Natural killer cell (primary cell): ENCODE results near the gene CYP20A1. TPM values are rescaled to one million over a fixed set of nuclear protein-coding genes. Genes with fewer than 3 reads are reported as not detected.

Experiments used
- ATAC-seq, 3 donors: fragments of 150-1000 bp in 2 of 3; fragments of 200-7000 bp in 1 of 3; cut with Tn5 transposase; 1 replicate in 1 of 3; 2 replicates in 2 of 3; pipeline ENCODE4 v1.10.0; 2021; ENCODE audit warnings: mild to moderate bottlenecking in 2 of 3, moderate library complexity in 2 of 3
- DNase-seq, 2 donors: peaks; one replicate each; pipeline versions ENCODE4 v3.0.0 to v3.0.0-alpha.2; 2013 to 2021; ENCODE audit warnings: mixed read lengths in 1 of 2
- H3K27ac ChIP-seq: one replicate; pipeline ENCODE4 v1.5.1; 2013; ENCODE audit warnings: mild to moderate bottlenecking, low read length
- H3K27me3 ChIP-seq: one replicate; pipeline ENCODE4 v1.6.1; 2013; ENCODE audit warnings: low read length; ENCODE audit not compliant: control insufficient read depth, insufficient read depth
- H3K36me3 ChIP-seq: one replicate; pipeline ENCODE4 v1.6.1; 2013; ENCODE audit warnings: low read length; ENCODE audit not compliant: control insufficient read depth, insufficient read depth
- H3K4me1 ChIP-seq: one replicate; pipeline ENCODE4 v1.6.1; 2013; ENCODE audit warnings: low read length; ENCODE audit not compliant: control insufficient read depth, insufficient read depth
- H3K4me3 ChIP-seq: one replicate; pipeline ENCODE4 v1.5.1; 2013; ENCODE audit warnings: low read length
- H3K9me3 ChIP-seq: one replicate; pipeline ENCODE4 v1.6.1; 2013; ENCODE audit warnings: low read length; ENCODE audit not compliant: control insufficient read depth, insufficient read depth
- H3K27ac Mint-ChIP-seq, 2 donors: one replicate each; pipeline ENCODE4 v1.8.0; 2022; ENCODE audit warnings: mild to moderate bottlenecking in 2 of 2, mixed read lengths in 2 of 2, moderate library complexity in 1 of 2
- H3K27me3 Mint-ChIP-seq, 2 donors: one replicate each; pipeline ENCODE4 v1.8.0; 2022; ENCODE audit warnings: low read depth in 2 of 2, mixed read lengths in 2 of 2
- H3K36me3 Mint-ChIP-seq: one replicate; pipeline ENCODE4 v1.8.0; 2022; ENCODE audit warnings: mixed read lengths
- H3K4me1 Mint-ChIP-seq, 2 donors: one replicate each; pipeline ENCODE4 v1.8.0; 2022; ENCODE audit warnings: mixed read lengths in 2 of 2
- H3K4me3 Mint-ChIP-seq: one replicate; pipeline ENCODE4 v1.8.0; 2022; ENCODE audit warnings: mild to moderate bottlenecking, moderate library complexity, mixed read lengths
- H3K9me3 Mint-ChIP-seq, 2 donors: one replicate each; pipeline ENCODE4 v1.8.0; 2022; ENCODE audit warnings: mixed read lengths in 2 of 2
- WGBS: methylation state at CpG from one replicate; pipeline ENCODE4 v1.1.7; 2013; ENCODE audit warnings: missing lambda C conversion rate; ENCODE audit not compliant: insufficient coverage; 5-methylcytosine and 5-hydroxymethylcytosine counted together
- intact Hi-C: fragments of 100-400 bp; cut with micrococcal nuclease; formaldehyde crosslinking; loops from one replicate; pipeline ENCODE4 v1.14.2; 2022
- total RNA-seq, 4 donors: library from RNA; stranded (reverse); fragments of 120-200 nt in 1 of 4; gene quantifications; one replicate each; pipeline versions ENCODE4 v1.2.3 to v1.2.4, GENCODE V29; 2013 to 2022
- TF ChIP-seq, protein P1 (sequence below): fragments of 200-600 bp; IDR thresholded peaks from one replicate; pipeline ENCODE4 v1.8.0; 2022; ENCODE audit warnings: antibody characterized with exemption

CYP20A1 gene
- total RNA-seq, 3 donors from 2014 or later (not counting 1 experiment from before 2014, with no cell fraction given): 19.8 to 31.9 (median 30.7) TPM

DNA sequence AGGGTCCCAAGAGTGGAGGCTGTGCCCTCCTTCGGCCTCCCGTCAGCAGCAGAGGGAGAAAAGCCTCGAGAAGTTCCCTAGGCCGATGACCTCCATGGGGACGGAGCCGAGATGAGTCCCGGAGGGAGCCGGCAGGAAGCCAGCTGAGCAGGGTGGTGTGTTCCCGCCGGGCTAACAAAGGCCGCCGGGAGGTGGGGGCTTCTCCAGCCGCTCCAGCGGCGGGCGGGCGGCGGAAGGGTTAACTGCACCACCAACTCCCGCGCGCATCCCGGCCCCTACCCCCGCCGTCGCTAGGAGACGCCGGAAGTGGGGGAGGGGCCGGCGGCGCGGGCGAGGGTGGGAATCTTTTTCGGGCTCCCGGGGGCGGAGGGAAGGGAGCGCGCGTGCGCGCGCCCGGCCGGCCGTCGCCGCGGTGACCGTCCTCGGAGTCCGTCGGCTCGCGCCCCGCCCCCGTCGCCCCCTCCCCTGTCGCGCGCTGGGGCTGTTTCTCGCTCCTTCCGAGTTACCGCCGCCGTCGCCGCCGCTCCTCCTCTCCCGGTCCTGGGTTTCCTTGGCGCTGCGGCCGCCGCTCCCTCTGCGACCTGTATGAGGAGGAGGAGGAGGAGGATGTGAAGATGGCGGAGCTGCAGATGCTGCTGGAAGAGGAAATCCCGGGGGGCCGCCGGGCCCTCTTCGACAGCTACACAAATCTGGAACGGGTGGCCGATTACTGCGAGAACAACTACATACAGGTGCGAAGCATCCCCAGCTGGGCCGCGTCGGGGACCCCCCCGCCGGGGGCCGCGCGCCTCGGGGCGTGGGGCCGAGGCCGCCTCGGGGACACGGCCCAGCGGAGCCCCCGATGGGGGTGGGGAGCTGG lies 89.3 kb downstream of the CYP20A1 start, which contains the start of gene ABI2:
ABI2 (plus strand) TSS at position 494 of the 859 bp plus-strand sequence; CDS start at position 615, 121 bp downstream.
- Mint-ChIP-seq H3K36me3 (no peaks in the 10 kb centered on the region), H3K27me3 (no peaks in the 10 kb centered on the region), H3K27ac (peak within 1 kb of the TSS; percentile 78 to 92), H3K4me3 (peak within 1 kb of the TSS; percentile 95), H3K4me1 (peaks cover 25 to 32% of the 10 kb centered on the region in 2 donors), H3K9me3 (no peaks in the 10 kb centered on the region)
- Histone ChIP-seq H3K27ac (peak within 1 kb of the TSS; percentile 64), H3K27me3 (no peaks in the 10 kb centered on the region), H3K36me3 (no peaks in the 10 kb centered on the region), H3K4me3 (peak within 1 kb of the TSS; percentile 97), H3K4me1 (peaks cover 15% of the 10 kb centered on the region), H3K9me3 (no peaks in the 10 kb centered on the region)
- TF ChIP-seq, protein P1, sequence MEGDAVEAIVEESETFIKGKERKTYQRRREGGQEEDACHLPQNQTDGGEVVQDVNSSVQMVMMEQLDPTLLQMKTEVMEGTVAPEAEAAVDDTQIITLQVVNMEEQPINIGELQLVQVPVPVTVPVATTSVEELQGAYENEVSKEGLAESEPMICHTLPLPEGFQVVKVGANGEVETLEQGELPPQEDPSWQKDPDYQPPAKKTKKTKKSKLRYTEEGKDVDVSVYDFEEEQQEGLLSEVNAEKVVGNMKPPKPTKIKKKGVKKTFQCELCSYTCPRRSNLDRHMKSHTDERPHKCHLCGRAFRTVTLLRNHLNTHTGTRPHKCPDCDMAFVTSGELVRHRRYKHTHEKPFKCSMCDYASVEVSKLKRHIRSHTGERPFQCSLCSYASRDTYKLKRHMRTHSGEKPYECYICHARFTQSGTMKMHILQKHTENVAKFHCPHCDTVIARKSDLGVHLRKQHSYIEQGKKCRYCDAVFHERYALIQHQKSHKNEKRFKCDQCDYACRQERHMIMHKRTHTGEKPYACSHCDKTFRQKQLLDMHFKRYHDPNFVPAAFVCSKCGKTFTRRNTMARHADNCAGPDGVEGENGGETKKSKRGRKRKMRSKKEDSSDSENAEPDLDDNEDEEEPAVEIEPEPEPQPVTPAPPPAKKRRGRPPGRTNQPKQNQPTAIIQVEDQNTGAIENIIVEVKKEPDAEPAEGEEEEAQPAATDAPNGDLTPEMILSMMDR: no peak
- WGBS: under 1% methylated on average over 96 of the region's 98 CpGs
- peak; percentile 48 to 72 for DNase-seq
- intact Hi-C loops: no loop called here
- peak; percentile 61 to 65 (median 65) for ATAC-seq

DNA sequence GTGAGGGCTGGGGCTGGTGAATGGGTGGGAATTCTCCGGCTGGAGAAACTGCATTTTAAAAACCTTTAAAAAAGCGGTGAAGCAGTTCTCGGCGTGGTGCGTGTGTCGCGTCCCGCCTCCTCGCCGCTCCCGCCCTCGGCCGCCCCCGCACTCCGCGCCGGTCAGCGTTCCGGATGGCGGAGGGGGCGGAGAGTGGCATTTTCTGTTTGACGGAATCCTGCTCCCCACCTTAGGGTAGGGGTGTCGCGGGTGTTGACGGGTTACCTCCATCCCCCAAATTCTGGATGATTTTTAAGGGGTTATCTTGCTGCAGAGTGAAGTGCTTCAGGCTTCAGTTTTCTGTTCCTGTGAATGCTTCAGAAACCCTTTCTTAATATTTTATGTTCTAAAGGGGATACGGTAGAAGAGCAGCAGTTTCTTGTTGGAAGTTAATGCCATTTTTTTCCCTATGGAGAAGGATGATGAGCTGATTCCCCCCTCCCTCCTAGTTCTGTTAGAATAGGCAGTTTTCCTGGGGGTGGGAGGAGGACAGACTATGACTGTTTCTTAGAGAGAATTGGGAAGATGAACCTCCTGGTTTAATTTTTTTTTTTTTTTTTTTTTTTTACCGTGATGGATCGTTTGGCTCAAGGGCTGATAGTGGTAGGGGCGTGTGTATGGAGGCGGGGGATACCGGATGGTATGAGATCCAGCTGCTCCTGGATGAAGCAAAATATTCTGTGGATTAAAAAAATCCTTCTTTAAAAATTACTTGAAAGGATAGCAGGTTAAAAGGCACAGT lies 90.1 kb downstream of the CYP20A1 start:
- Histone ChIP-seq H3K36me3 (no peaks in the 10 kb centered on the region), H3K4me1 (peaks cover 15% of the 10 kb centered on the region), H3K9me3 (no peaks in the 10 kb centered on the region), H3K27me3 (no peaks in the 10 kb centered on the region), H3K27ac (peak overlapping the region; percentile 64), H3K4me3 (peak overlapping the region; percentile 97)
- peaks cover 25 to 32% of the 10 kb centered on the region in 2 donors for H3K4me1 Mint-ChIP-seq
- H3K27me3 Mint-ChIP-seq: no peaks in the 10 kb centered on the region
- WGBS: 1% methylated on average over 27 of the region's 31 CpGs
- intact Hi-C loops: no loop called here
- TF ChIP-seq, protein P1: no peak
- DNase-seq: peak; percentile 32 to 50
- H3K4me3 Mint-ChIP-seq: peak overlapping the region; percentile 89
- peak overlapping the region; percentile 53 to 92 for H3K27ac Mint-ChIP-seq
- H3K36me3 Mint-ChIP-seq: no peaks in the 10 kb centered on the region
- H3K9me3 Mint-ChIP-seq: no peaks in the 10 kb centered on the region
- ATAC-seq: peak; percentile 70 to 71 (median 71)

DNA sequence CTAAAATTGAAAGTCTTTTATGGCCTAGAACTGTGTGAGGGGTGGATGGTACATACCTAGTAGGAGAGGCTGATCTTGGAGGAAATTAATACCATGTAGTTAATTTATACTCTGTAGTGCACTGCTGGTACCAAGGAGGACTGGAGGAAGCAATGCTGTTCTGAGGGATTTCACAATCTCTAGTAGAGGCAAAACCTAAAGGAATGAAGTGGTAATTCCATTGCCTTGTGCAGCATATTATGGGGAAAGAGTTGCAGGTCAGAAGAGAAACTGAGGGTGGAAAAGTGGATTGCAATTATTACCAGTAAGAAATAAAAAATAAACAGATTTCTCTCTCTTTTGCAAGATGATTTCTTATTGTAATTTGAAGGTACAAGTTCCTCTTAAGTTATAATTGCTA lies 91.6 kb downstream of the CYP20A1 start:
- TF ChIP-seq, protein P1: no peak
- Histone ChIP-seq H3K27ac (no peak overlapping the region), H3K36me3 (no peaks in the 10 kb centered on the region), H3K4me1 (peaks cover 15% of the 10 kb centered on the region), H3K9me3 (no peaks in the 10 kb centered on the region), H3K4me3 (no peak overlapping the region), H3K27me3 (no peaks in the 10 kb centered on the region)
- ATAC-seq (no peak), DNase-seq (no peak)
- peak overlapping the region in 1 of 2 donors; percentile 19 for H3K27ac Mint-ChIP-seq
- peaks cover 25 to 32% of the 10 kb centered on the region in 2 donors for H3K4me1 Mint-ChIP-seq
- no peaks in the 10 kb centered on the region for H3K36me3 Mint-ChIP-seq
- no peaks in the 10 kb centered on the region for H3K9me3 Mint-ChIP-seq
- intact Hi-C loops: no loop called here
- H3K4me3 Mint-ChIP-seq: peak overlapping the region; percentile 22
- no peaks in the 10 kb centered on the region for H3K27me3 Mint-ChIP-seq
